Iris pigment epithelial cell (primary cell): ENCODE measurements around the gene FGF22.
"Not testable (repeated sequence)": the region's sequence is repeated elsewhere in the genome, so short reads cannot be mapped to it uniquely, and the experiment has no call there.

Source experiments
- DNase-seq: peaks from one replicate; pipeline ENCODE4 v3.0.0-alpha.2; 2011; ENCODE audit warnings: low read depth

Gene FGF22

DNA sequence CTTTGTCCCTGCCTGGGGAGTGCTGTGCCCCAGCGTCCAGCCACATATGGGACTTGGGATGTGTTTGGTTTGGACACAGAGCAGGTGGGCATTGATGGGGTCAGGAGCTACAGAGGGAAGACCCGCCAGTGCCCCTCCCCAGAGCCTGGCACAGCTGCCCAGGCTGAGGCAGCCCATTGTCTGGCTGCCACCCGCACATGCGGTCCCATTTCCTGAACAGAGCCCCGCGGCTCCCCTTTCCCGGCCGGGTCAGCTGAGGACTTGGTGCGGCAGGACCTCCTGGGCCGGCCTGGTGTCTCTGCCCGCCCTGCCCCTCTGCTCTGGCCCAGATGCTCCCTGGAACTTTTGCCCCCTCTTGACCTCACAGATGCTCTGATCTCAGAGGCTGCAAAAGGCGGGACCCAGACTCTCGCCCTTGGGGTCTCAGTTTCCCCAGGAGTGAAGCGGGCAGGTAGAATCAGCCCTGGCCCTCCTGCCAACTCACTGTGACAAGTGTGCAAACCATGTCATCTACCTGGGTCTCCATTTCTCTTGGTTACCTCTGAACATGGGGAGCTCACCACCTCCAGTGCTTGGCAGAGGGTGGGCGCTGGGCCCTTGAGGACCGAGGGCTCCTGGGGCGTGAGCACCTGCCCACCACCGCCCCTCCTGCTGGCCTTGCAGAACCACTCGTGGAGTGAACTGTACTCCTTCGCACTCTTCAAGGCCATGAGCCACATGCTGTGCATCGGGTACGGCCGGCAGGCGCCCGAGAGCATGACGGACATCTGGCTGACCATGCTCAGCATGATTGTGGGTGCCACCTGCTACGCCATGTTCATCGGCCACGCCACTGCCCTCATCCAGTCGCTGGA, 32.2 kb upstream of the FGF22 start:
- no peak for DNase-seq

DNA sequence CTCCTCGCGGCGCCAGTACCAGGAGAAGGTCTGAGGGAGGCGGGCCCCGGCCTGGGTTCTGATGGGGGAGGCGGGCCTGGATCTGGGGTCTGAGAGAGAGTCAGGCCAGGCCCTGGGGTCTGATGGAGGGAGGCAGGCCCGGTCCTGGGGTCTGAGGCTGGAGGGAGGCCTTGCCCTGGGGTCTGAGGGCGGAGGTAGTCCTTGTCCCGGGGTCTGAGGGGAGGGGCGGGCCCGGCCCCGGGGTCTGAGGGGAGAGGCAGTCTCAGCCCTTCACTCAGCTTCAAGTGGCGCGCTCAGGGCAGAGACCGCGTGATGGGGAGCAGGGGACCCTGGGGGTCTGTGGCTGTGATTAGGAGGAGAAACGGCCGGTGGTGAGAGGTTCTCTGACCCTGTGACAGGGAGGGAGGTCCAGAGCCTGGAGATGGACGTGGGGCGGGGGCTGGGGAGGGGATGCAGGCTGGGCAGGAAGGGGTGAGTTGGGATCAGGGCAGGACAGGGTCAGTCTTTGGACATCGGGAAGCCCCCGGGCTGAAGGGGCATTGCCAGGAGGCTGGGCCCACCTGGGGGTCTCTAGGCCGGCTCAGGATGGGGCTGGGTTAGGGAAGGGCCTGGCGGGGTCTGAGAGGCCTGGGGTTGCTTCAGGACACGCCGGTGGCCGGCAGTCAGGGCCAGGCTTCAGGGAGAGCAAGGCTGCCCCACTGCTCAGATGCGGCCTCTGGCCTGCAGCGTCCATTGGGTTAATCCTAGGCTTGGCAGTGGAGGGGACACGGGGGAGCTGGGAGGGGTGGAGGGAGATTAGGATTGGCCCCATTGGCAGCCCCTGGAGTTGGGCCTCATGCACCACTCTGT, 31.3 kb upstream of the FGF22 start:
- no peak for DNase-seq

DNA sequence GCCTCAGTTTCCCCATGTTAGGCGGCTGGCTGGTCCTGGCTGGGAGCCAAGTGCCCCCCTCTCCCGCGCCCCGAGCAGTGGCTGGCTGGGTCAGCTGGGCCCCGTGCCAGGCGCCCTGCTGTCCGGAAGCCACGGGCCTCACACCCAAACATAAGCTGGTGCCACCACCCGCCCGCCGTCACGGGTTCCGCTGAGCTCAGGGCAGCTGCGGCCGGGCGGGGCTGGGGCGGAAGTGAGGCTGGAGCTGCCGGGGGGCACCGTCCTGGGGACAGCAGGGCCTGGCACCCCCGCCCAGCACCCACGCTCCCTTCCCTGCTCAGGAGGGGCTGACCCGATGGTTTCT, 30.7 kb upstream of the FGF22 start:
- DNase-seq: no peak

DNA sequence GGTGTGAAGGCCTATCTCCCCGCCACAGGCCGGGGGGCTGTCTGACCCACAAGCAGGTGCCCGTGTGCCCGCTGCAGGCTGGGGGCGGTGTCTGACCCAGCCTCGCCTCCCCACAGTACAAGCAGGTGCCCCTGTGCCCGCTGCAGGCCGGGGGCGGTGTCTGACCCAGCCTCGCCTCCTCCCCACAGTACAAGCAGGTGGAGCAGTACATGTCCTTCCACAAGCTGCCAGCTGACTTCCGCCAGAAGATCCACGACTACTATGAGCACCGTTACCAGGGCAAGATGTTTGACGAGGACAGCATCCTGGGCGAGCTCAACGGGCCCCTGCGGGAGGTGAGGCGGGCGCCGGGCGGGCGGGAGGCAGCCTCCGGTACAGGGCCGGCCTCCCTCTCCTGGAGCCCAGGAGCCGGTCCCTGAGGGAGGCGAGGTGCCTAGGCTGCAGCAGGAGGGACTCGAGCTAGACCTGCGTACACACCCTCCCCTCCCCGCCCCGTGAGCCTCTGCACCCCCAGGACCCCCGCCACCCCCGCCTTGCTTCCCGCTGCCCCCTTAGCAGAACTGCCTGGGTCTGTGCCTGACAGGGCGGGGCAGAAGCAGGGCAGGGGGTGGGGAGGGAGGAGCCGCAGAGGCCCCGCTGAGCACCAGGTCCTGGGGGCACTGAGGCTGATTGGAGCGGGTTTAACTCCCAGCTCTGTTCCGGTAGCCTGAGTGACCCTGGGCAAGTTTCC, 29.4 kb upstream of the FGF22 start:
- peak; percentile 33 for DNase-seq

DNA sequence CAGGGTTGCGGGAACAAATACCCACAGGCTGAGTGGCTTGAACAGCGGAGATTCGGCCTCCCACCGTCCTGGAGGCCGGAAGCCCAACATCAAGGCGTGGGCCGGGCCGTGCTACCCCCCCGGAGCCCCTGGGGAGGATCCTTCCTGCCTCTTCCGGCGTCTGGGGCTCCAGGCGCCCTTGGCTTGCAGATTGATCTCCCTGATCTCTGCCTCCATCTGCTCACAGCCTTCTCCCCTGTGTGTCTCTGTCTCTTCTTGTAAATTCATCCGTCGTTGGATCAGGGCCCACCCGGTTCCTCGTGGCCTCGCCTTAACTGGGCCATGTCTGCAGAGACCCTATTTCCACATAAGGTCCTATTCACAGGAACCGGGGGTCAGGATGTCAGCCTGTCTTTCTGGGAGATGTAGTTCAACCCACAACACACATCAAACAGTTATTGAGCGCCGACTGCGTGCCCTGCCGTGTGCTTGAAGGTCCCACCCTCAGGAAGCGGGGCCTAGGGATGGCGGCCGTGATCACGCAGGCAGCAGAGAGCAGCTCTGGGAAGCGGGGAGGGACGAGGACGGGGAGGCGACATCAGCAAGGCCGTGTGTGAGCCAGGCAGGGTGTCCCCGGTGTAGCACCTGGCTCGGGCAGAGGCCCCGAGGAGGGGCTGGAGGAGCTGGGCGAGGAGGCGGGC, 28.7 kb upstream of the FGF22 start:
- peak; percentile 91 for DNase-seq

DNA sequence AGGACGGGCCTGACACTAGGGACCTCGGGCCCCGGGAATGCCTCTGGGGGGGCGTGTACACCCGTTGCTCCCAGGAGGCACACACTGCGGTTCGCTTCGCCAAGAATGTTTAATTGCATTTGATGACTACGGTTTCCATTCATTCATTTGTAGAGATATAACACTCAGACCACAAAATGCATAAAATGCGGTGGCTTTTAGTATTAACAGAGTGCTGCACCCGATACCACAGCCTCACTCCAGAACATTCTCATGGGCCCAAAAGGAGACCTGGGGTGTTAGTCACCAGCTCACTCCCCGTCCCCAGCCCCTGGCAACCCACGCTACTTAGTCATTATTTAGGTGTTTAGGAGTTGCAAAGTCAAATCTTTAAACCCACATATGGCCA, 28.2 kb upstream of the FGF22 start:
- peak; percentile 98 for DNase-seq

DNA sequence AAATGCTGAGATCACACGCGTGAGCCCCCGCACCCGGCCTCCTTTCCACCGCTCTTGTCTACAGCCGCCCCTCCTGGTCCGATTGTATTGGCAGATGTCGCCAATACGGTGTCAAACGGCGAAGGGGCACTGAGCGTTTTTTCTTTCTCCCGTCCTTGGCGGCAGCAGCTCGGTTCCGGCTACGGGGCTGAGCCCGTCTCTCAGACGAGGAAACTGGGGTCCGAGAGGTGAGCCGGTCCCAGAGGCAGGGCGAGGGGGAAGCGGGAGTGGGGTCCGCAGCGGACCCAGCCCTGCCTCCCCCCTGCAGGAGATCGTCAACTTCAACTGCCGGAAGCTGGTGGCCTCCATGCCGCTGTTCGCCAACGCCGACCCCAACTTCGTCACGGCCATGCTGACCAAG, 26.7 kb upstream of the FGF22 start:
- no peak for DNase-seq

DNA sequence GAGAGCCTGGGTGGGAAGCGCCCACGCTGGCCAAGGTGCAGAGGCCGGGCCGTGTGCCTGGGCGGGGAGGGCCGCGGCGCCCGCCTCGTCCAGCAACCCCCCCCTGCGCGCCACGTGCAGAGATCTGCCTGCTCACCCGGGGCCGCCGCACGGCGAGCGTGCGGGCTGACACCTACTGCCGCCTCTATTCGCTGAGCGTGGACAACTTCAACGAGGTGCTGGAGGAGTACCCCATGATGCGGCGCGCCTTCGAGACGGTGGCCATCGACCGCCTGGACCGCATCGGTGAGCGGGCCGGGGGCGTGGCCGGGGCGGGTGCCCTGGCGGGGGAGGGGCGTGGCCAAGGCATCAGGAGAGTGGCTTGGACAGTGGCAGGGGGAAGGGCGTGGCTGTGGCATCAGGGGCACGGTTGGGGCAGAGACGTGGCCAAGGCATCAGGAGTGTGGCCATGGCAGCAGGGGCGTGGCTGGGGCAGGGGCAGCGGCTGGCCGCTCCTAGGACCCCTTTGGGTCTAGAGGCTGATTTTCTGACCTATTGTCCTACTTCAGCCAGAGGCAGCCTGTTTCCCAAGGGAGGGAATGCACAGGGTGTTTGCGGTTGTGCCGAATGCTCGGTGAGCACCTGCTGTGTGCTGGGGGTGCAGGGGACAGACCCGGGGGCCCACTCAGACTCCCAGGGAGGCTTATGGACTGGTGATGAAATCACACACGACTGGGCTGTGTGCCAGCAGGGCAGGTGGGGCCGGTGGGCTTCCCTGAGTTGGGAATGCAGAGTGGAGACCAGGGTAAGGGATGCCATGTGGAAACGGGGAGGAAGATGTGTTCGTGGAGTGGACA, 25.7 kb upstream of the FGF22 start:
- no peak for DNase-seq

DNA sequence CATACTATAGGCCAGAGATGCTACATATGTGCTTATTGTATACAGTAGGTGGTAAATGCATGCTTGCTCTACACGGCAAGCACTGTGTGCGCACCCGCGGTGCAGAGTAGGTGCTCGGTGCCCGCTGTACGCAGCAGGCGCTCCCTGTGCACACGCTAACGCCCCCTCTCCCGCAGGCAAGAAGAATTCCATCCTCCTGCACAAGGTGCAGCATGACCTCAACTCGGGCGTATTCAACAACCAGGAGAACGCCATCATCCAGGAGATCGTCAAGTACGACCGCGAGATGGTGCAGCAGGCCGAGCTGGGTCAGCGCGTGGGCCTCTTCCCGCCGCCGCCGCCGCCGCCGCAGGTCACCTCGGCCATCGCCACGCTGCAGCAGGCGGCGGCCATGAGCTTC, 24.1 kb upstream of the FGF22 start:
- DNase-seq: peak; percentile 34

DNA sequence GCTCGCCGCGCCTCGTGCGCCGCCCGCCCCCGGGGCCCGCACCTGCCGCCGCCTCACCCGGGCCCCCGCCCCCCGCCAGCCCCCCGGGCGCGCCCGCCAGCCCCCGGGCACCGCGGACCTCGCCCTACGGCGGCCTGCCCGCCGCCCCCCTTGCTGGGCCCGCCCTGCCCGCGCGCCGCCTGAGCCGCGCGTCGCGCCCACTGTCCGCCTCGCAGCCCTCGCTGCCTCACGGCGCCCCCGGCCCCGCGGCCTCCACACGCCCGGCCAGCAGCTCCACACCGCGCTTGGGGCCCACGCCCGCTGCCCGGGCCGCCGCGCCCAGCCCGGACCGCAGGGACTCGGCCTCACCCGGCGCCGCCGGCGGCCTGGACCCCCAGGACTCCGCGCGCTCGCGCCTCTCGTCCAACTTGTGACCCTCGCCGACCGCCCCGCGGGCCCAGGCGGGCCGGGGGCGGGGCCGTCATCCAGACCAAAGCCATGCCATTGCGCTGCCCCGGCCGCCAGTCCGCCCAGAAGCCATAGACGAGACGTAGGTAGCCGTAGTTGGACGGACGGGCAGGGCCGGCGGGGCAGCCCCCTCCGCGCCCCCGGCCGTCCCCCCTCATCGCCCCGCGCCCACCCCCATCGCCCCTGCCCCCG, 23.5 kb upstream of the FGF22 start:
- DNase-seq: no peak

DNA sequence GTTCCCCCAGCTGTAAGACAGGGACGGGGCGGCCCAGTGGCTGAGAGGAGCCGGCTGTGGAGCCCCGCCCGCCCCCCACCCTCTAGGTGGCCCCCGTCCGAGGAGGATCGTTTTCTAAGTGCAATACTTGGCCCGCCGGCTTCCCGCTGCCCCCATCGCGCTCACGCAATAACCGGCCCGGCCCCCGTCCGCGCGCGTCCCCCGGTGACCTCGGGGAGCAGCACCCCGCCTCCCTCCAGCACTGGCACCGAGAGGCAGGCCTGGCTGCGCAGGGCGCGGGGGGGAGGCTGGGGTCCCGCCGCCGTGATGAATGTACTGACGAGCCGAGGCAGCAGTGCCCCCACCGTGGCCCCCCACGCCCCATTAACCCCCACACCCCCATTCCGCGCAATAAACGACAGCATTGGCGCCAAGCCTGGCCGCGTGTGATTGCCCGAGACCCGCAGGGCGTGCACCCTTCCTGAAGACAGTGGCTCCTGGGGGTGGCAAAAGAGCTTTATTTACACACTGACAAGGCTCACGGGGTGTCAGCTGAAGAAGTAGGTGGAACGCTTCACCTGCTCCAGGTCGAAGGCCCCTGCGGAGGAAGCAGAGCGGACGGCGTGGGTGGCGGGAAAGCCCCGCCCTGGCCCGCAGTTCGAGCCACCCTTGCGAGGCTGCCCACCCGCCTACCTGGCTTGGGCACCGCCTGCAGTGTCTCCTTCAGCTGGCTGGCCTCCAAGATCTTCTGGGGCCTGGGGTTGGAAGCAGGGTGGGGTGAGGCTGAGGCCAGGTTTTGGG, 22.7 kb upstream of the FGF22 start:
- DNase-seq: no peak

DNA sequence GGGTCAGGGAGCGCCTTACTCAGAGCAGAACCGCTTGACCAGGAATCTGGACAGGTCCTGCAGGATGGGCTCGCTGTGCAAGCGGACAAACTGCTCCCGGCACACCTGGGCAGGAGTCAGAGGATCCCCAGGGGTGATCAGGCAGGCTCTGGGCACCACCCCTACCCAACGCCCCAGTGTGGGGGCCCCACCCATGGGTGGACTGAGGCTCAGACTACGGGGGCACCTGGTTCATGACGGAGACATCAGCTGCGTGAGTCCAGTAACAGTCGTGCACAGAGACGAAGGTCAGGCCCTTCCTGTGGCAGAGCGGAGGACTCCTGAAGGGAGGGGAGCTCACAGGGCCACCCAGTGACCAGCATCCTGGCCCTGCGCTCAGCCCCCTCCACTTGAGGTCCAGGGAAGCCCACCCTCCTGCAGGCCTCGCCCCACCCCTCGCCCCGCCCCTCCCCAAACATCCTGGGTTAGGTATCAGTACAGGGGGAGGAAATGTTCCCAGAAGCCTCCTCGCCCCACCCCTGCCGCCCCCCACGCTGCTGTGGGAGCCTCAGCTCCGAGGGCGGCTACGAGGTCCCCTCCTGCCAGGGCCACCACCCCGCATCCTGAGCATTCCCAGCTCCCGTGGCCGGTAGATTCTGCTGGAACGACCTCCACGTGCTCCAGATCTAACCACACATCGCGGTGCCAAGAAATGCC, 22.0 kb upstream of the FGF22 start:
- no peak for DNase-seq

DNA sequence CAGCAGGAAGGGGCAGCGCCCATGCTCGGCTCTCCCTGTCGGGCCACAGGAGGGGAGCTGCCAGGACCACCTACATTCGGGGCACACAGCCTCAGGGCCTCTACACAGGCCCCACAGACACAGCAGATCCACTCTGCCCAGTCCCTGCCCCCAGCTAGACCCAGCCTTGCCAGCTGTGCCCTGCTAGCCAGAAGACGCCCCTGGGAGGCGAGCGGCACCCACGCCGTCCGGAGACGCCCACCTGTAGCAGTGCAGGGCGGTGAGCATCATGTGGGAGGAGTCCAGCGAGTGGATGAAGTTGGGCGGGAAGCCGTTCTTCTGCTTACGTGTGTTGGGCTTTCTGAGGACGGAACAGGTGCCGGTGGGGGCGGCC, 21.4 kb upstream of the FGF22 start:
- no peak for DNase-seq

DNA sequence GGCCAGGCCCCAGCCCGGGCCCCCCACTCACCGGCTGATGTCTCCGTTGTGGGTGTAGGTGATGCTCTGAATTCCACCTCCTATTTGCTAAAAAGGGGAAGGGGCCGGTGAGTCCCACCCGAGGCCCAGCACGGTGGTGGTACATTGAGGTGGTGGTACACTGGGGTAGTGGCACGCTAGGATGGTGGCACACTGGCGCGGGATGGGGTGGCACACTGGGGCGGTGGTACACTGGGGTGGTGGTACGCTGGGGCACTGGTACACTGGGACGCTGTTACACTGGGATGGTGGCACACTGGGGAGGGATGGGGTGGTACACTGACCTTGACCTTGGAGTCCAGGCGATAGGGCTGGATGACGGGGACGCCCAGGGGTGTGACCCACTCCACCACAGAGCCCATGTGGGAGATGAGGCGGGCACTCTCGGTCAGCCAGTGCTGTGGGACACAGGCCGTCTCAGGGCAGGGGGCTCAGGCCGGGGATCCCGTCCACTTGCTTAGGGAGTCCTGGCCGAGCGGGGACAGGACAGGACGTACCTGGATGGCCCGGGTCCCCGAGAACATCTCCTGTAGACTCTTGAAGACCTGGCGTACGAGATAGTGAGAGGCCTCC, 20.9 kb upstream of the FGF22 start:
- DNase-seq: no peak

DNA sequence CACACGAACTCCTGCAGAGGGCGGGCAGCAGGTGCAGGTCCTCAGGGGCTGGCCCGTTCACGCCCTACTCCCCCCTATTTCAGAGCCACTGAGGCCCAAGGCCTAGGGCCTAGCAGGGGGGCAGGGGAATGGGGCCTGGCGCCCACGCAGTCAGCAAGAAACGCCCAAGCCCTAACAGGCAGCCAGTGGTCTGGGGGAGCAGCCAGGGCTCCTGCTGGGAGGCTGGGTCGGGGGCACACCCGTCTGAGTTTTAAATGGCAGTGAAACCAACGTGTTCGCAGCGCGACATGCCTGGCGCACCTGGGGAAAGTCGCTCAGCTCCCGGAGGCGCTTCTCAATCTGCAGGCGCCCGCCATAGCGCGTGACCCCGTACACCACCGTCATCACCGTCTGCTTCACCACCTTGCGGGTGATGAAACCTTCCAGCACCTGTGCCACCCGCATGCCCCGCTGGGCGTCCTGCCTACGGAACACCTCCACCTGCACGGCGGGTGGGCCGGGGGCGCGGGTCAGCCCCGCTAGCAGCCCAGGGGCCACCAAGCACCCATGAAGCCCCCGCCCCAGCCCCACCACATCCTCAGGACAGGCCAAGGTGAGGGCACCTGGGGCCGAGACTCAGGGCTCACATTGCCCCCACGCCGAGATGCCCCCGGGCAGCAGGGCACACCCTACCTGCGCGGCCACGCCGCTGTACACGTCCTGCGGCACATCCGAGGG, 20.2 kb upstream of the FGF22 start:
- DNase-seq: no peak

DNA sequence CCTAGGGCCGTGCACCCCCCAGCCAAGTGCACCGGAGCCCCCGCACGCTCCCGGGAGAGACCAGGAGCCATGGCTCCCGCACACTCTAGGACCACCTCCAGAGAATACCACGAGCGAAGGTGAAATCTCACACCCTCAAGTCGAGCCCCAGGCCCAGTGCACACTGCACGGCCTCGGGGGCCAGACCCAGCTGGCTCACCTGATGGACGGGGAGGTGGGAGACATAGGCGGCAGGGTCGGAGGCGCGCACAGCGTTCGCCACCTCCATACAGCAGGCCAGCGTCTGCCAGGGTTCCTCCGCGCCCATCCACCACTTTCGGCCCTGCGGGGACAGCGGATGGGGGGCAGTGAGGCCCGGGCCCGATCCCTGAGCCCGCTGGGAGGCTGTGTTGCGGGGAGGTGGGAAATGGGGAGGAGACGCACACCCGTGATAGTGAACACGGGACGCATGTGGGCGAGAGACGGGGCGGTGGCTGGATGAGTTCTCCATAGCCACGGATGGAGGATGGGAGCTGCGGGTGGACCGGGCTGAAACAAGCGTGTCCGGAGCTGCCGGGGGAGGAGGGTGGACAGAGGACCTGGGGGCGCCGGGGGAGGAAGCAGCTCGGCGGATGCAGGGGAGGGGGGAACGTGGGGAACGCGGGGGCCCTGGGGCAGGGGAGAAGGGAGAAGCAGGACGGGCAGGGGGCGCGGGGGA, 19.4 kb upstream of the FGF22 start:
- DNase-seq: no peak

DNA sequence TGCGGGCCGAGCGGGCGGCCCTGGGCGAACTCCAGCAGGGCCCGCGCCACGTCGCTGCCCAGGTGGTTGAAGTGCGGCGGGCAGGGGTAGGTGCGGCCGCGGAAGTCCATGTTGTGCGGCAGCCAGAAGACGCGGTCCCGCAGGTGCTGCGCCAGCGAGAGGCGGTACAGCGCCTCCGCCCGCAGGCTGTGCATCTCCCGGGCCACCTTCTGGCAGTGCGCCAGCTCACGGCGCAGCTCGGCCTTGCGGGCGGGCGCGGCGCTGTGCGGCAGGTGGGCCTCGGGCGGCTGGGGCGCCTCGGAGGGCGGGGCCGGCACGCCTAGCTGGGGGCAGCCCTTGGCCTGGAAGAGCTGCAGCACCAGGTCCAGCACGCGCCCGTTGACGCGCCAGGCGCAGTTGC, 18.5 kb upstream of the FGF22 start:
- DNase-seq: not testable (repeated sequence)

DNA sequence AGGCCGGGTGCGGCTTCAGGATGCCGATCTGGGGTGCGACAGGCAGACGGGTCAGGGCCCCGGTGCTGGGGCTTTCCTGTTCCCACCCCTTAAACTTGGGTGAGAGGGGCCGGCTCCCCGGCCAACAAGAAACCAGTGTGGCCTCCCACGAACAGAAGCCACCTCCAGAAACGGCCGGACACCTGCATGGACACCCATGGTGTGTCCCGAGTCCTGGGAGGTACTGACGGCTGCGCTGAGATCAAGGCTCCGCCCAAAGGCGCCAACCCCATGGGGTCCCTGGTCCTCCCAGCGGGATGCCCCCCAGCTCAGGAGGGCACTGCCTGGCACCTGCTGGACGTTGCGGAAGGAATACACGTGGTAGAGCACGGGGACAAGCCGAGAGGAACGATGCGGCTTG, 17.9 kb upstream of the FGF22 start:
- no peak for DNase-seq
